Upper lobe of left lung (tissue), 4 donors: ENCODE measurements around the gene GRIK3.

ENCODE experiments used
- EP300 ChIP-seq, 4 donors: sonication (generic); formaldehyde crosslinking; IDR thresholded peaks; one replicate each; pipeline ENCODE4 v1.5.1; 2017; ENCODE audit warnings: antibody characterized with exemption in 4 of 4, control low read depth in 2 of 4
- POLR2A ChIP-seq, 4 donors: fragments of 450-650 bp; IDR thresholded peaks; one replicate each; pipeline ENCODE4 v1.5.1; 2016 to 2017; ENCODE audit warnings: antibody characterized with exemption in 4 of 4, mild to moderate bottlenecking in 2 of 4
- POLR2AphosphoS5 ChIP-seq, 2 donors: sonication (generic); formaldehyde crosslinking; IDR thresholded peaks; one replicate each; pipeline ENCODE4 v1.5.1; 2017; ENCODE audit warnings: antibody characterized with exemption in 2 of 2
- TF ChIP-seq, protein P1 (sequence below), 6 experiments: fragments of 450-650 bp in 4 of 6; fragments of 200-600 bp in 2 of 6; sonication (generic) in 2 of 6; IDR thresholded peaks; one replicate each; pipeline ENCODE4 v1.5.1; 2016 to 2019; ENCODE audit warnings: antibody characterized with exemption in 6 of 6

- TF ChIP-seq POLR2AphosphoS5 (IDR thresholded peaks at IDR 0.05) (no peak), POLR2A (IDR thresholded peaks at IDR 0.05) (no peak), EP300 (IDR thresholded peaks at IDR 0.05) (no peak)
- TF ChIP-seq, protein P1, sequence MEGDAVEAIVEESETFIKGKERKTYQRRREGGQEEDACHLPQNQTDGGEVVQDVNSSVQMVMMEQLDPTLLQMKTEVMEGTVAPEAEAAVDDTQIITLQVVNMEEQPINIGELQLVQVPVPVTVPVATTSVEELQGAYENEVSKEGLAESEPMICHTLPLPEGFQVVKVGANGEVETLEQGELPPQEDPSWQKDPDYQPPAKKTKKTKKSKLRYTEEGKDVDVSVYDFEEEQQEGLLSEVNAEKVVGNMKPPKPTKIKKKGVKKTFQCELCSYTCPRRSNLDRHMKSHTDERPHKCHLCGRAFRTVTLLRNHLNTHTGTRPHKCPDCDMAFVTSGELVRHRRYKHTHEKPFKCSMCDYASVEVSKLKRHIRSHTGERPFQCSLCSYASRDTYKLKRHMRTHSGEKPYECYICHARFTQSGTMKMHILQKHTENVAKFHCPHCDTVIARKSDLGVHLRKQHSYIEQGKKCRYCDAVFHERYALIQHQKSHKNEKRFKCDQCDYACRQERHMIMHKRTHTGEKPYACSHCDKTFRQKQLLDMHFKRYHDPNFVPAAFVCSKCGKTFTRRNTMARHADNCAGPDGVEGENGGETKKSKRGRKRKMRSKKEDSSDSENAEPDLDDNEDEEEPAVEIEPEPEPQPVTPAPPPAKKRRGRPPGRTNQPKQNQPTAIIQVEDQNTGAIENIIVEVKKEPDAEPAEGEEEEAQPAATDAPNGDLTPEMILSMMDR (IDR thresholded peaks at IDR 0.05), result no peak
These were observed 8.8 kb upstream of the GRIK3 start for GRCh38 chr1:37043101-37043500.
